GM23338 (cell line): ENCODE measurements around the gene NUCB2.

ENCODE experiments used
- CREB1 ChIP-seq: fragments of 250-450 bp; sonication (Bioruptor Pico); IDR thresholded peaks from 2 replicates; pipeline ENCODE4 v1.5.0; 2020; ENCODE audit warnings: low read depth, mild to moderate bottlenecking, moderate library complexity
- EZH2phosphoT487 ChIP-seq: fragments of 200-600 bp; sonication (generic); IDR thresholded peaks from one replicate; pipeline ENCODE4 v1.8.1; 2018; ENCODE audit warnings: antibody characterized with exemption; ENCODE audit not compliant: unreplicated experiment
- POLR2AphosphoS5 ChIP-seq: IDR thresholded peaks from 2 replicates; pipeline ENCODE4 v1.6.1; 2016; ENCODE audit warnings: antibody characterized with exemption, low read depth
- ZNF331 ChIP-seq: fragments of 250-450 bp; sonication (Bioruptor Pico); IDR thresholded peaks from 2 replicates; pipeline ENCODE4 v1.5.0; 2020; ENCODE audit warnings: low read depth, mild to moderate bottlenecking, moderate library complexity
- TF ChIP-seq, protein P1 (sequence below): IDR thresholded peaks from one replicate; pipeline ENCODE4 v1.6.1; 2018; ENCODE audit warnings: antibody characterized with exemption; ENCODE audit not compliant: unreplicated experiment
- TF ChIP-seq, protein P2 (sequence below), 2 experiments: fragments of 200-600 bp in 1 of 2; sonication (generic) in 1 of 2; conservative IDR thresholded peaks; 2 replicates each; pipeline versions ENCODE4 v1.5.1 to v1.6.1; 2016 to 2017; ENCODE audit warnings: antibody characterized with exemption in 2 of 2, low read depth in 2 of 2, mild to moderate bottlenecking in 2 of 2, moderate library complexity in 1 of 2
- TF ChIP-seq, protein P3 (sequence below): IDR thresholded peaks from 2 replicates; pipeline ENCODE4 v1.6.1; 2016; ENCODE audit warnings: antibody characterized with exemption
- TF ChIP-seq, protein P4 (sequence below): fragments of 250-450 bp; sonication (Bioruptor Pico); IDR thresholded peaks from 2 replicates; pipeline ENCODE4 v1.5.0; 2020; ENCODE audit warnings: mild to moderate bottlenecking, moderate library complexity

DNA sequence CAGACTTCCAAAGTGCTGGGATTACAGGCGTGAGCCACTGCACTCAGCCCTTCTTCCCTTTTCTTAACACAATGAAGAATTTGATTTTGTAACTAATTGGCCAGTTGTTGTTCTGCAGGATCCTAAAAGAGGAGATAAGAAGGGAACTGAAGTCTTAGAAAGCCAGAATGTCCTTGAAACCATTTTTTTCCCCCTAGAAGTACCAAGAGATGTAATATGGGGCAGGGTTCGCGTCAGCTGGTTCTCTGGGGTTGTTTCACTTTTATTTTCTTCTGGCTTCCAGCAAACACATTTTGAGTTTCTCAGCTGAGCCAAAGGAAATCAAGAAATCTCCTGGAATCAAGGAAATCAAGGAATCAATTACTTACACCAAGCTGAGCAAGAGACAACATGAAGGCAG is 7.6 kb upstream of the NUCB2 start:
- TF ChIP-seq, protein P1, sequence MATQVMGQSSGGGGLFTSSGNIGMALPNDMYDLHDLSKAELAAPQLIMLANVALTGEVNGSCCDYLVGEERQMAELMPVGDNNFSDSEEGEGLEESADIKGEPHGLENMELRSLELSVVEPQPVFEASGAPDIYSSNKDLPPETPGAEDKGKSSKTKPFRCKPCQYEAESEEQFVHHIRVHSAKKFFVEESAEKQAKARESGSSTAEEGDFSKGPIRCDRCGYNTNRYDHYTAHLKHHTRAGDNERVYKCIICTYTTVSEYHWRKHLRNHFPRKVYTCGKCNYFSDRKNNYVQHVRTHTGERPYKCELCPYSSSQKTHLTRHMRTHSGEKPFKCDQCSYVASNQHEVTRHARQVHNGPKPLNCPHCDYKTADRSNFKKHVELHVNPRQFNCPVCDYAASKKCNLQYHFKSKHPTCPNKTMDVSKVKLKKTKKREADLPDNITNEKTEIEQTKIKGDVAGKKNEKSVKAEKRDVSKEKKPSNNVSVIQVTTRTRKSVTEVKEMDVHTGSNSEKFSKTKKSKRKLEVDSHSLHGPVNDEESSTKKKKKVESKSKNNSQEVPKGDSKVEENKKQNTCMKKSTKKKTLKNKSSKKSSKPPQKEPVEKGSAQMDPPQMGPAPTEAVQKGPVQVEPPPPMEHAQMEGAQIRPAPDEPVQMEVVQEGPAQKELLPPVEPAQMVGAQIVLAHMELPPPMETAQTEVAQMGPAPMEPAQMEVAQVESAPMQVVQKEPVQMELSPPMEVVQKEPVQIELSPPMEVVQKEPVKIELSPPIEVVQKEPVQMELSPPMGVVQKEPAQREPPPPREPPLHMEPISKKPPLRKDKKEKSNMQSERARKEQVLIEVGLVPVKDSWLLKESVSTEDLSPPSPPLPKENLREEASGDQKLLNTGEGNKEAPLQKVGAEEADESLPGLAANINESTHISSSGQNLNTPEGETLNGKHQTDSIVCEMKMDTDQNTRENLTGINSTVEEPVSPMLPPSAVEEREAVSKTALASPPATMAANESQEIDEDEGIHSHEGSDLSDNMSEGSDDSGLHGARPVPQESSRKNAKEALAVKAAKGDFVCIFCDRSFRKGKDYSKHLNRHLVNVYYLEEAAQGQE, result no peak
- TF ChIP-seq, protein P2, sequence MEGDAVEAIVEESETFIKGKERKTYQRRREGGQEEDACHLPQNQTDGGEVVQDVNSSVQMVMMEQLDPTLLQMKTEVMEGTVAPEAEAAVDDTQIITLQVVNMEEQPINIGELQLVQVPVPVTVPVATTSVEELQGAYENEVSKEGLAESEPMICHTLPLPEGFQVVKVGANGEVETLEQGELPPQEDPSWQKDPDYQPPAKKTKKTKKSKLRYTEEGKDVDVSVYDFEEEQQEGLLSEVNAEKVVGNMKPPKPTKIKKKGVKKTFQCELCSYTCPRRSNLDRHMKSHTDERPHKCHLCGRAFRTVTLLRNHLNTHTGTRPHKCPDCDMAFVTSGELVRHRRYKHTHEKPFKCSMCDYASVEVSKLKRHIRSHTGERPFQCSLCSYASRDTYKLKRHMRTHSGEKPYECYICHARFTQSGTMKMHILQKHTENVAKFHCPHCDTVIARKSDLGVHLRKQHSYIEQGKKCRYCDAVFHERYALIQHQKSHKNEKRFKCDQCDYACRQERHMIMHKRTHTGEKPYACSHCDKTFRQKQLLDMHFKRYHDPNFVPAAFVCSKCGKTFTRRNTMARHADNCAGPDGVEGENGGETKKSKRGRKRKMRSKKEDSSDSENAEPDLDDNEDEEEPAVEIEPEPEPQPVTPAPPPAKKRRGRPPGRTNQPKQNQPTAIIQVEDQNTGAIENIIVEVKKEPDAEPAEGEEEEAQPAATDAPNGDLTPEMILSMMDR (conservative IDR thresholded peaks at IDR 0.05; ENCODE audit: low read depth in 2 of 2), result no peak
- no peak for TF ChIP-seq POLR2AphosphoS5
- no peak for TF ChIP-seq EZH2phosphoT487
- TF ChIP-seq ZNF331 (CRISPR knock-in tag), result no peak
- TF ChIP-seq CREB1 (CRISPR knock-in tag), result no peak
- TF ChIP-seq, protein P3, sequence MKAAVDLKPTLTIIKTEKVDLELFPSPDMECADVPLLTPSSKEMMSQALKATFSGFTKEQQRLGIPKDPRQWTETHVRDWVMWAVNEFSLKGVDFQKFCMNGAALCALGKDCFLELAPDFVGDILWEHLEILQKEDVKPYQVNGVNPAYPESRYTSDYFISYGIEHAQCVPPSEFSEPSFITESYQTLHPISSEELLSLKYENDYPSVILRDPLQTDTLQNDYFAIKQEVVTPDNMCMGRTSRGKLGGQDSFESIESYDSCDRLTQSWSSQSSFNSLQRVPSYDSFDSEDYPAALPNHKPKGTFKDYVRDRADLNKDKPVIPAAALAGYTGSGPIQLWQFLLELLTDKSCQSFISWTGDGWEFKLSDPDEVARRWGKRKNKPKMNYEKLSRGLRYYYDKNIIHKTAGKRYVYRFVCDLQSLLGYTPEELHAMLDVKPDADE, result no peak
- TF ChIP-seq, protein P4, sequence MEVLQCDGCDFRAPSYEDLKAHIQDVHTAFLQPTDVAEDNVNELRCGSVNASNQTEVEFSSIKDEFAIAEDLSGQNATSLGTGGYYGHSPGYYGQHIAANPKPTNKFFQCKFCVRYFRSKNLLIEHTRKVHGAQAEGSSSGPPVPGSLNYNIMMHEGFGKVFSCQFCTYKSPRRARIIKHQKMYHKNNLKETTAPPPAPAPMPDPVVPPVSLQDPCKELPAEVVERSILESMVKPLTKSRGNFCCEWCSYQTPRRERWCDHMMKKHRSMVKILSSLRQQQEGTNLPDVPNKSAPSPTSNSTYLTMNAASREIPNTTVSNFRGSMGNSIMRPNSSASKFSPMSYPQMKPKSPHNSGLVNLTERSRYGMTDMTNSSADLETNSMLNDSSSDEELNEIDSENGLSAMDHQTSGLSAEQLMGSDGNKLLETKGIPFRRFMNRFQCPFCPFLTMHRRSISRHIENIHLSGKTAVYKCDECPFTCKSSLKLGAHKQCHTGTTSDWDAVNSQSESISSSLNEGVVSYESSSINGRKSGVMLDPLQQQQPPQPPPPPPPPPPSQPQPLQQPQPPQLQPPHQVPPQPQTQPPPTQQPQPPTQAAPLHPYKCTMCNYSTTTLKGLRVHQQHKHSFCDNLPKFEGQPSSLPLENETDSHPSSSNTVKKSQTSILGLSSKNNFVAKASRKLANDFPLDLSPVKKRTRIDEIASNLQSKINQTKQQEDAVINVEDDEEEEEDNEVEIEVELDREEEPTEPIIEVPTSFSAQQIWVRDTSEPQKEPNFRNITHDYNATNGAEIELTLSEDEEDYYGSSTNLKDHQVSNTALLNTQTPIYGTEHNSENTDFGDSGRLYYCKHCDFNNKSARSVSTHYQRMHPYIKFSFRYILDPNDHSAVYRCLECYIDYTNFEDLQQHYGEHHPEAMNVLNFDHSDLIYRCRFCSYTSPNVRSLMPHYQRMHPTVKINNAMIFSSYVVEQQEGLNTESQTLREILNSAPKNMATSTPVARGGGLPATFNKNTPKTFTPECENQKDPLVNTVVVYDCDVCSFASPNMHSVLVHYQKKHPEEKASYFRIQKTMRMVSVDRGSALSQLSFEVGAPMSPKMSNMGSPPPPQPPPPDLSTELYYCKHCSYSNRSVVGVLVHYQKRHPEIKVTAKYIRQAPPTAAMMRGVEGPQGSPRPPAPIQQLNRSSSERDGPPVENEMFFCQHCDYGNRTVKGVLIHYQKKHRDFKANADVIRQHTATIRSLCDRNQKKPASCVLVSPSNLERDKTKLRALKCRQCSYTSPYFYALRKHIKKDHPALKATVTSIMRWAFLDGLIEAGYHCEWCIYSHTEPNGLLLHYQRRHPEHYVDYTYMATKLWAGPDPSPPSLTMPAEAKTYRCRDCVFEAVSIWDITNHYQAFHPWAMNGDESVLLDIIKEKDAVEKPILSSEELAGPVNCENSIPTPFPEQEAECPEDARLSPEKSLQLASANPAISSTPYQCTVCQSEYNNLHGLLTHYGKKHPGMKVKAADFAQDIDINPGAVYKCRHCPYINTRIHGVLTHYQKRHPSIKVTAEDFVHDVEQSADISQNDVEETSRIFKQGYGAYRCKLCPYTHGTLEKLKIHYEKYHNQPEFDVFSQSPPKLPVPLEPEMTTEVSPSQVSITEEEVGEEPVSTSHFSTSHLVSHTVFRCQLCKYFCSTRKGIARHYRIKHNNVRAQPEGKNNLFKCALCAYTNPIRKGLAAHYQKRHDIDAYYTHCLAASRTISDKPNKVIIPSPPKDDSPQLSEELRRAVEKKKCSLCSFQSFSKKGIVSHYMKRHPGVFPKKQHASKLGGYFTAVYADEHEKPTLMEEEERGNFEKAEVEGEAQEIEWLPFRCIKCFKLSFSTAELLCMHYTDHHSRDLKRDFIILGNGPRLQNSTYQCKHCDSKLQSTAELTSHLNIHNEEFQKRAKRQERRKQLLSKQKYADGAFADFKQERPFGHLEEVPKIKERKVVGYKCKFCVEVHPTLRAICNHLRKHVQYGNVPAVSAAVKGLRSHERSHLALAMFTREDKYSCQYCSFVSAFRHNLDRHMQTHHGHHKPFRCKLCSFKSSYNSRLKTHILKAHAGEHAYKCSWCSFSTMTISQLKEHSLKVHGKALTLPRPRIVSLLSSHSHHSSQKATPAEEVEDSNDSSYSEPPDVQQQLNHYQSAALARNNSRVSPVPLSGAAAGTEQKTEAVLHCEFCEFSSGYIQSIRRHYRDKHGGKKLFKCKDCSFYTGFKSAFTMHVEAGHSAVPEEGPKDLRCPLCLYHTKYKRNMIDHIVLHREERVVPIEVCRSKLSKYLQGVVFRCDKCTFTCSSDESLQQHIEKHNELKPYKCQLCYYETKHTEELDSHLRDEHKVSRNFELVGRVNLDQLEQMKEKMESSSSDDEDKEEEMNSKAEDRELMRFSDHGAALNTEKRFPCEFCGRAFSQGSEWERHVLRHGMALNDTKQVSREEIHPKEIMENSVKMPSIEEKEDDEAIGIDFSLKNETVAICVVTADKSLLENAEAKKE, result no peak
